Measurements from ENCODE around the gene C10orf95. TPM values are rescaled to one million over a fixed set of nuclear protein-coding genes. Genes with fewer than 3 reads are reported as not detected.

Gene C10orf95
- polyA plus RNA-seq, 1 of the 3 experiments (the other 2 are of a cell fraction) = 0.07 TPM

GRCh38 chr10:102405632-102406031 lies 45.7 kb downstream of the C10orf95 start:
- Histone ChIP-seq H3K79me2 (ENCODE audit: insufficient read depth) (no peaks in the 10 kb centered on the region), H3K27me3 (ENCODE audit: insufficient read depth) (no peaks in the 10 kb centered on the region), H3K4me2 (no peak overlapping the region), H3K9me2 (no peaks in the 10 kb centered on the region), H3F3A (replicated peaks; ENCODE audit: insufficient read depth) (no peaks in the 10 kb centered on the region), H3K4me3 (ENCODE audit: low read depth in 2 of 2, low read length in 1 of 2) (no peak overlapping the region), H3K9ac (no peak overlapping the region), H2AFZ (ENCODE audit: low read depth) (no peak overlapping the region), H3K9me3 (no peaks in the 10 kb centered on the region), H4K20me1 (ENCODE audit: insufficient read depth) (no peaks in the 10 kb centered on the region), H3K27ac (ENCODE audit: low read depth in 2 of 2, low read length in 1 of 2) (no peak overlapping the region), H3K36me3 (replicated peaks in 1 of 2; ENCODE audit: control insufficient read depth in 1 of 2, insufficient read depth in 2 of 2, low read length in 1 of 2) (no peaks in the 10 kb centered on the region), H3K4me1 (ENCODE audit: control insufficient read depth in 1 of 2, insufficient read depth in 2 of 2, low read depth in 1 of 2, low read length in 1 of 2) (peaks cover 0 to 17% of the 10 kb centered on the region in 2 experiments; a peak in 1 of 4 replicates)
- ChIA-PET CTCF (interaction anchor here (1.2 to 16.5 kb wide), 9 partner anchors 12 to 178 kb away, joined by 3 to 359 read pairs (median 11); partner anchors contain the start of genes FBXL15, NFKB2 and PSD), POLR2A (interaction anchor here (1.0 kb wide), 1 partner anchor 15 kb away, joined by 3 read pairs; the partner anchor contains the start of gene FBXL15)
- 70% methylated on average over 4 of the region's 6 CpGs for WGBS (ENCODE audit: low lambda C conversion rate)
- TF ChIP-seq USF2 (IDR thresholded peaks at IDR 0.05; ENCODE audit: borderline replicate concordance, low read depth, low read length) (no peak), MEF2A (IDR thresholded peaks at IDR 0.05; ENCODE audit: borderline replicate concordance, low read depth) (no peak), PBX3 (IDR thresholded peaks at IDR 0.05) (no peak), YY1 (IDR thresholded peaks at IDR 0.05; ENCODE audit: low read depth) (no peak), RAD21 (IDR thresholded peaks at IDR 0.05; ENCODE audit: low read length) (no peak), EZH2phosphoT487 (IDR thresholded peaks at IDR 0.05; ENCODE audit: borderline replicate concordance, low read depth) (no peak), CHD2 (IDR thresholded peaks at IDR 0.05; ENCODE audit: low read length, partially characterized antibody) (no peak), MAX (IDR thresholded peaks at IDR 0.05; ENCODE audit: low read depth) (no peak), FOXJ3 (CRISPR knock-in tag; IDR thresholded peaks at IDR 0.05) (no peak), GATA2 (CRISPR knock-in tag; IDR thresholded peaks at IDR 0.05) (no peak), EP300 (IDR thresholded peaks at IDR 0.05; ENCODE audit: borderline replicate concordance in 1 of 2, low read depth in 1 of 2, low read length in 1 of 2) (no peak), TAF1 (IDR thresholded peaks at IDR 0.05; ENCODE audit: borderline replicate concordance, low read depth, low read length) (no peak), TCF12 (IDR thresholded peaks at IDR 0.05) (no peak), ELF1 (IDR thresholded peaks at IDR 0.05) (no peak), MXI1 (IDR thresholded peaks at IDR 0.05; ENCODE audit: low read depth, low read length) (no peak), IRF3 (IDR thresholded peaks at IDR 0.05; ENCODE audit: low read depth, low read length) (no peak), ZBTB33 (IDR thresholded peaks at IDR 0.05; ENCODE audit: borderline replicate concordance, low read depth) (no peak), NFIC (IDR thresholded peaks at IDR 0.05; ENCODE audit: borderline replicate concordance) (no peak), SIN3A (IDR thresholded peaks at IDR 0.05; ENCODE audit: borderline replicate concordance, low read depth, low read length) (no peak), GABPA (IDR thresholded peaks at IDR 0.05; ENCODE audit: low read depth) (no peak)
- no peak for DNase-seq

Data from SK-N-SH (cell line).